Measurements from ENCODE around the gene IPO5. TPM values are rescaled to one million over a fixed set of nuclear protein-coding genes. Genes with fewer than 3 reads are reported as not detected.

Gene IPO5
- total RNA-seq, 1 donor, result 316 TPM

GRCh38 chr13:98048265-98048664 lies 94.8 kb downstream of the IPO5 start:
- Histone ChIP-seq H3K4me2 (ENCODE audit: insufficient read depth, low read length) (no peak overlapping the region), H3K79me2 (ENCODE audit: insufficient read depth, low read length) (no peaks in the 10 kb centered on the region), H3K9me3 (ENCODE audit: low read depth, low read length) (no peaks in the 10 kb centered on the region), H4K20me1 (ENCODE audit: insufficient read depth, low read length) (no peaks in the 10 kb centered on the region), H2AFZ (ENCODE audit: low read length) (peak overlapping the region; percentile 57), H3K4me3 (ENCODE audit: insufficient read depth, low read length) (no peak overlapping the region), H3K27me3 (ENCODE audit: insufficient read depth, low read length) (no peaks in the 10 kb centered on the region), H3K4me1 (ENCODE audit: insufficient read depth, low read length) (no peaks in the 10 kb centered on the region), H3K27ac (ENCODE audit: low read depth, low read length) (no peak overlapping the region), H3K36me3 (ENCODE audit: insufficient read depth, low read length) (no peaks in the 10 kb centered on the region)
- no peak for DNase-seq (ENCODE audit: insufficient read length, low spot score, missing footprints)
- TF ChIP-seq, protein P1, sequence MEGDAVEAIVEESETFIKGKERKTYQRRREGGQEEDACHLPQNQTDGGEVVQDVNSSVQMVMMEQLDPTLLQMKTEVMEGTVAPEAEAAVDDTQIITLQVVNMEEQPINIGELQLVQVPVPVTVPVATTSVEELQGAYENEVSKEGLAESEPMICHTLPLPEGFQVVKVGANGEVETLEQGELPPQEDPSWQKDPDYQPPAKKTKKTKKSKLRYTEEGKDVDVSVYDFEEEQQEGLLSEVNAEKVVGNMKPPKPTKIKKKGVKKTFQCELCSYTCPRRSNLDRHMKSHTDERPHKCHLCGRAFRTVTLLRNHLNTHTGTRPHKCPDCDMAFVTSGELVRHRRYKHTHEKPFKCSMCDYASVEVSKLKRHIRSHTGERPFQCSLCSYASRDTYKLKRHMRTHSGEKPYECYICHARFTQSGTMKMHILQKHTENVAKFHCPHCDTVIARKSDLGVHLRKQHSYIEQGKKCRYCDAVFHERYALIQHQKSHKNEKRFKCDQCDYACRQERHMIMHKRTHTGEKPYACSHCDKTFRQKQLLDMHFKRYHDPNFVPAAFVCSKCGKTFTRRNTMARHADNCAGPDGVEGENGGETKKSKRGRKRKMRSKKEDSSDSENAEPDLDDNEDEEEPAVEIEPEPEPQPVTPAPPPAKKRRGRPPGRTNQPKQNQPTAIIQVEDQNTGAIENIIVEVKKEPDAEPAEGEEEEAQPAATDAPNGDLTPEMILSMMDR (IDR thresholded peaks at IDR 0.05; ENCODE audit: extremely low read depth, low read depth, low read length), result no peak

DNA sequence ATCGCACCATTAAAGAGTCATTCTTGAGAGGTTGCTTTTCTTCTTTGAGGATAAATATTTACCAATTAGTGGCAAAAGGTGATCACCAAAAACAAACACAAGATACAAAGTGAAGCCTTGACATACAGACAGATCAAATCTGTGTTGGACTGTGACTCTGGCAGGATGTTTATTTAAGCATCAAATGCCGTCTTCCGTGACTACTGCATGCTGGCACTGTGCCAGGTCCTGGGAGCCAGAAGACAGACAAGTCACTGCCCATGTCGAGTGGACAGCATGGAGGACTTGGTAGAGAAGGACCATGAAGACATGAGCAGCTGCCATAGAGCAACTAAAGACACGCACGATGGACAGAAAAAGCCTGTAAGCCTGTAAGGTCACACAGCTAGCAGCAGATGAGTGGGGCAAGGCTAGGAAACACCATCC lies 96.6 kb downstream of the IPO5 start:
- no peak for DNase-seq (ENCODE audit: insufficient read length, low spot score, missing footprints)
- TF ChIP-seq, protein P1 (IDR thresholded peaks at IDR 0.05; ENCODE audit: extremely low read depth, low read depth, low read length), result no peak
- Histone ChIP-seq H3K4me1 (ENCODE audit: insufficient read depth, low read length) (no peaks in the 10 kb centered on the region), H3K27ac (ENCODE audit: low read depth, low read length) (no peak overlapping the region), H4K20me1 (ENCODE audit: insufficient read depth, low read length) (no peaks in the 10 kb centered on the region), H2AFZ (ENCODE audit: low read length) (no peak overlapping the region), H3K9me3 (ENCODE audit: low read depth, low read length) (no peaks in the 10 kb centered on the region), H3K27me3 (ENCODE audit: insufficient read depth, low read length) (peaks cover 4% of the 10 kb centered on the region), H3K36me3 (ENCODE audit: insufficient read depth, low read length) (no peaks in the 10 kb centered on the region), H3K4me2 (ENCODE audit: insufficient read depth, low read length) (no peak overlapping the region), H3K4me3 (ENCODE audit: insufficient read depth, low read length) (no peak overlapping the region), H3K79me2 (ENCODE audit: insufficient read depth, low read length) (no peaks in the 10 kb centered on the region)

DNA sequence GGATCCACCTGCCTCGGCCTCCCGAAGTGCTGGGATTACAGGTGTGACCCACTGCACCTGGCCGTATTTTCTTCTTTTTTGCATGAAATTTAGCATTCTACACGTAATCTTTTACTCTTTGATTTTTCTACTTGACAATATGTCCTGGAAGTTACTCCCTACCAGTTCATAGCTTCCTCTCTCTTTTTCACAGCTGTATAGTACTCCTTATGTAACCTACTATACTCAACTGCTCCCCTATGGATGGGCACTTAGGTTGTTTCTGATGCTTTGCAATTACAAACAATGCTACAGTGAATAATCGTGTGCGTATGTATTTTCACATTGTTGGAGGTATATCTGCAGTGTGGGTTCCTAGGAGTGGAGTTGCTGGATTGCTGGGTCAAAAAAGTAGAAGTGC lies 98.9 kb downstream of the IPO5 start:
- Histone ChIP-seq H3K27ac (ENCODE audit: low read depth, low read length) (no peak overlapping the region), H3K36me3 (ENCODE audit: insufficient read depth, low read length) (no peaks in the 10 kb centered on the region)
- no peak for DNase-seq (ENCODE audit: insufficient read length, low spot score, missing footprints)

GRCh38 chr13:98054301-98054700 lies 100.8 kb downstream of the IPO5 start:
- H3K4me3 ChIP-seq (ENCODE audit: insufficient read depth, low read length), result no peak overlapping the region
- H2AFZ ChIP-seq (ENCODE audit: low read length), result no peak overlapping the region
- no peaks in the 10 kb centered on the region for H3K9me3 ChIP-seq (ENCODE audit: low read depth, low read length)

More for the DNA sequence above, 98.9 kb downstream of the IPO5 start:
- no peaks in the 10 kb centered on the region for H4K20me1 ChIP-seq (ENCODE audit: insufficient read depth, low read length)
- no peak overlapping the region for H2AFZ ChIP-seq (ENCODE audit: low read length)
- no peaks in the 10 kb centered on the region for H3K4me1 ChIP-seq (ENCODE audit: insufficient read depth, low read length)
- H3K4me3 ChIP-seq (ENCODE audit: insufficient read depth, low read length), result no peak overlapping the region
- H3K9me3 ChIP-seq (ENCODE audit: low read depth, low read length), result no peaks in the 10 kb centered on the region
- peaks cover 4% of the 10 kb centered on the region for H3K27me3 ChIP-seq (ENCODE audit: insufficient read depth, low read length)
- H3K4me2 ChIP-seq (ENCODE audit: insufficient read depth, low read length), result no peak overlapping the region
- TF ChIP-seq, protein P1 (IDR thresholded peaks at IDR 0.05; ENCODE audit: extremely low read depth, low read depth, low read length), result no peak
- H3K79me2 ChIP-seq (ENCODE audit: insufficient read depth, low read length), result no peaks in the 10 kb centered on the region

More at GRCh38 chr13:98054301-98054700, 100.8 kb downstream of the IPO5 start:
- Histone ChIP-seq H3K4me2 (ENCODE audit: insufficient read depth, low read length) (no peak overlapping the region), H3K27me3 (ENCODE audit: insufficient read depth, low read length) (peaks cover 4% of the 10 kb centered on the region), H3K27ac (ENCODE audit: low read depth, low read length) (no peak overlapping the region), H3K79me2 (ENCODE audit: insufficient read depth, low read length) (no peaks in the 10 kb centered on the region), H4K20me1 (ENCODE audit: insufficient read depth, low read length) (no peaks in the 10 kb centered on the region), H3K36me3 (ENCODE audit: insufficient read depth, low read length) (no peaks in the 10 kb centered on the region), H3K4me1 (ENCODE audit: insufficient read depth, low read length) (no peaks in the 10 kb centered on the region)
- DNase-seq (ENCODE audit: insufficient read length, low spot score, missing footprints), result no peak
- TF ChIP-seq, protein P1 (IDR thresholded peaks at IDR 0.05; ENCODE audit: extremely low read depth, low read depth, low read length), result no peak

All from osteoblast (primary cell).